ENCODE data around the gene SYAP1.

SYAP1 gene

DNA sequence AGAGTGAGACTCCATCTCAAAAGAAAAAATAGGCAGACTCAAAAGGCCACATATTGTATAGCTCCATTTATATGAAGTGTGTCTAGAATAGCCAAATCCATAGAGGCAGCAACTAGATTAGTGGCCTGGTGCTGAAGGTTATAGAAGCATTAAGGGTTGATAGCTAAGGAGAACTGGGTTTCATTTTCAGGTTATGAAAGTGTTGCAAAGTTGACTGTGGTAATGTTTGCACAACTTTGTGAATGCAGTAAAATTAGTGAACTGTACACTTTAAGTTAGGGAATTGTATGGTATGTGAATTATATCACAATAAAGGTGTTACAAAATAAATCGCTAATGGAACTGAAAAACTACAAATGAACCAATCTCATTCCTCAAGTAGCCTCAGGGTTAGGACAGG is 95.2 kb downstream of the SYAP1 start:
- Histone ChIP-seq H3K9me3 (ENCODE audit: insufficient read depth, low read depth, low read length) (no peaks in the 10 kb centered on the region), H3K36me3 (ENCODE audit: insufficient read depth, low read depth, low read length) (peaks cover 32% of the 10 kb centered on the region), H3K9ac (ENCODE audit: low read depth, low read length) (no peak overlapping the region), H3K27ac (ENCODE audit: low read length) (no peak overlapping the region), H3K27me3 (ENCODE audit: insufficient read depth, low read length) (no peaks in the 10 kb centered on the region), H3K4me1 (ENCODE audit: insufficient read depth, low read length) (no peaks in the 10 kb centered on the region), H3K4me3 (ENCODE audit: low read length) (no peak overlapping the region)

All from iPS-20b (cell line).